ENCODE results near the gene EFCAB12. TPM values are rescaled to one million over a fixed set of nuclear protein-coding genes. Genes with fewer than 3 reads are reported as not detected.

The EFCAB12 gene
- total and polyA plus RNA-seq, 2 of the 4 experiments (the other 2 are of a cell fraction) = under 0.01 to 0.17 TPM

GRCh38 chr3:129432671-129433070 lies 4.2 kb upstream of the EFCAB12 start:
- H3K4me2 ChIP-seq (ENCODE audit: low read depth, low read length) = no peak overlapping the region
- no peak overlapping the region for H4K8ac ChIP-seq (ENCODE audit: low read depth in 2 of 2, low read length in 2 of 2)
- peaks cover 15 to 22% of the 10 kb centered on the region in 2 experiments; a peak in 3 of 4 replicates for H3K79me1 ChIP-seq (ENCODE audit: low read depth in 1 of 2, low read length in 2 of 2)
- H2BK15ac ChIP-seq (ENCODE audit: low read depth, low read length) = no peak overlapping the region
- no peak overlapping the region for H3K4ac ChIP-seq (ENCODE audit: low read depth, low read length)
- in situ Hi-C loops (cut with MboI; ENCODE audit: low sequenced_read_pairs) (no loop called here), dilution Hi-C loops (cut with HindIII; ENCODE audit: low sequenced_read_pairs, unreplicated experiment) (no loop called here), intact Hi-C loops (cut with micrococcal nuclease) (no loop called here)
- H2AFZ ChIP-seq (replicated peaks; ENCODE audit: low read length, poor library complexity) = no peak overlapping the region
- no peak overlapping the region for H3K18ac ChIP-seq (ENCODE audit: low read depth, low read length)
- H4K5ac ChIP-seq (ENCODE audit: low read depth, low read length) = no peak overlapping the region
- no peak overlapping the region for H3K9ac ChIP-seq (ENCODE audit: low read depth, low read length)
- no peak overlapping the region for H3K4me3 ChIP-seq (ENCODE audit: insufficient read depth, low read depth, low read length)
- H4K91ac ChIP-seq (ENCODE audit: insufficient read depth, low read depth, low read length) = no peak overlapping the region
- peaks cover 29% of the 10 kb centered on the region for H3K36me3 ChIP-seq (ENCODE audit: control insufficient read depth, insufficient read depth, low read length)
- TF ChIP-seq CTCF (conservative IDR thresholded peaks at IDR 0.05; ENCODE audit: low read depth, low read length) (no peak), SMC3 (IDR thresholded peaks at IDR 0.05; ENCODE audit: low read depth, low read length) (no peak), MAZ (IDR thresholded peaks at IDR 0.05; ENCODE audit: borderline replicate concordance, low read depth, low read length) (no peak), ELK1 (IDR thresholded peaks at IDR 0.05; ENCODE audit: borderline replicate concordance, low read depth, low read length) (no peak), CHD1 (IDR thresholded peaks at IDR 0.05; ENCODE audit: low read depth, low read length) (no peak), RFX5 (IDR thresholded peaks at IDR 0.05; ENCODE audit: low read depth, low read length) (no peak), MAFK (IDR thresholded peaks at IDR 0.05; ENCODE audit: low read depth, low read length) (no peak), NFE2L2 (IDR thresholded peaks at IDR 0.05; ENCODE audit: low read depth, low read length) (no peak), MXI1 (IDR thresholded peaks at IDR 0.05; ENCODE audit: borderline replicate concordance, low read depth, low read length) (no peak), RAD21 (IDR thresholded peaks at IDR 0.05; ENCODE audit: low read length) (no peak), BHLHE40 (IDR thresholded peaks at IDR 0.05; ENCODE audit: low read depth, low read length) (no peak), USF2 (IDR thresholded peaks at IDR 0.05; ENCODE audit: low read depth, low read length) (no peak), POLR2A (IDR thresholded peaks at IDR 0.05; ENCODE audit: low read depth, low read length) (no peak), RCOR1 (IDR thresholded peaks at IDR 0.05; ENCODE audit: insufficient replicate concordance, low read length) (no peak), CEBPB (IDR thresholded peaks at IDR 0.05; ENCODE audit: low read depth, low read length) (no peak)
- ATAC-seq (ENCODE audit: low read depth) (no peak), DNase-seq (no peak)
- H4K20me1 ChIP-seq (ENCODE audit: insufficient read depth, low read length) = no peaks in the 10 kb centered on the region
- no peak overlapping the region for H2AK9ac ChIP-seq (replicated peaks; ENCODE audit: low read depth, low read length, poor library complexity)
- no peak overlapping the region for H2BK120ac ChIP-seq (ENCODE audit: low read depth, low read length)
- H3K14ac ChIP-seq (replicated peaks; ENCODE audit: low read depth, low read length) = no peak overlapping the region
- no peaks in the 10 kb centered on the region for H3K4me1 ChIP-seq (ENCODE audit: control insufficient read depth, insufficient read depth, low read length)
- no peaks in the 10 kb centered on the region for H3K9me3 ChIP-seq (ENCODE audit: control insufficient read depth, insufficient read depth, low read length)
- BruUV-seq (replicated peaks) = no TSS peak
- no peak overlapping the region for H3K27ac ChIP-seq (ENCODE audit: insufficient read depth, low read length)
- H3K27me3 ChIP-seq (ENCODE audit: control insufficient read depth, insufficient read depth, low read length) = no peaks in the 10 kb centered on the region
- H2BK5ac ChIP-seq (ENCODE audit: low read depth, low read length, poor library complexity, severe bottlenecking) = no peak overlapping the region
- no peak overlapping the region for H2BK20ac ChIP-seq (ENCODE audit: low read depth, low read length)
- no peak overlapping the region for H3K23ac ChIP-seq (ENCODE audit: low read depth, low read length)
- H3K9me1 ChIP-seq (ENCODE audit: insufficient read depth, low read length) = peaks cover 10% of the 10 kb centered on the region; the same call in 1 of the 2 replicates
- H2AK5ac ChIP-seq (ENCODE audit: low read depth, low read length) = no peak overlapping the region
- H3K56ac ChIP-seq (ENCODE audit: extremely low read depth, insufficient read depth, low read length) = no peak overlapping the region
- CTCF ChIA-PET = no interaction called here
- POLR2A ChIA-PET (ENCODE audit: unreplicated experiment) = no interaction called here
